GM12878 (cell line): ENCODE results near the gene GARRE1. TPM values are rescaled to one million over a fixed set of nuclear protein-coding genes. Genes with fewer than 3 reads are reported as not detected.

Experiments
- ATAC-seq: fragments of 200-7000 bp; cut with Tn5 transposase; 3 replicates; pipeline ENCODE4 v1.9.1; 2020; ENCODE audit warnings: mild to moderate bottlenecking, moderate library complexity
- BruUV-seq: library from RNA; stranded (reverse); fragments of 400-500 nt; replicated peaks from 2 replicates; lab custom pipeline; 2021; lab: Mats Ljungman, UMichigan
- CTCF ChIA-PET: fragments of 300-600 bp; sonication (Branson Sonifier 250); formaldehyde crosslinking; extraction: SDS; loops from one replicate; lab custom pipeline; 2021; ENCODE audit warnings: inconsistent platforms; lab: Yijun Ruan, JAX
- POLR2A ChIA-PET: fragments of 350-600 bp; formaldehyde crosslinking; extraction: SDS; loops from one replicate; lab custom pipeline; 2021; ENCODE audit warnings: inconsistent platforms; lab: Charles Lee
- RAD21 ChIA-PET: fragments of 300-600 bp; sonication (Branson Sonifier 250); formaldehyde crosslinking; loops from one replicate; lab custom pipeline; 2023; ENCODE audit warnings: antibody characterized with exemption; ENCODE audit not compliant: unreplicated experiment; lab: Charles Lee
- SMC1A ChIA-PET: fragments of 300-600 bp; sonication (Branson Sonifier 250); formaldehyde crosslinking; loops from one replicate; lab custom pipeline; 2023; ENCODE audit not compliant: unreplicated experiment, uncharacterized antibody; lab: Charles Lee
- DNase-seq: peaks from one replicate; pipeline ENCODE4 v3.0.0-alpha.2; 2011; ENCODE audit warnings: low read depth, low spot score
- FAIRE-seq: peaks from 3 replicates; lab custom pipeline; 2011; peaks lifted over from hg19 to GRCh38; lab: Jason Lieb, UNC
- H2AFZ ChIP-seq: 2 replicates; pipeline ENCODE4 v1.6.0; 2011; ENCODE audit warnings: low read depth, low read length, control low read depth; ENCODE audit not compliant: control insufficient read depth
- H3K27ac ChIP-seq: 2 replicates; pipeline ENCODE4 v1.5.1; 2011; ENCODE audit warnings: control low read depth; ENCODE audit not compliant: control insufficient read depth, insufficient read depth
- H3K27me3 ChIP-seq, 2 experiments: replicated peaks in 1 of 2; 2 replicates each; pipeline versions ENCODE4 v1.6.0 to v1.6.1; 2011; ENCODE audit warnings: low read length in 1 of 2; ENCODE audit not compliant: control insufficient read depth in 2 of 2, insufficient read depth in 2 of 2
- H3K36me3 ChIP-seq, 2 experiments: 2 replicates each; pipeline ENCODE4 v1.5.1; 2011; ENCODE audit warnings: low read length in 1 of 2; ENCODE audit not compliant: control insufficient read depth in 2 of 2, insufficient read depth in 2 of 2
- H3K4me1 ChIP-seq: 2 replicates; pipeline ENCODE4 v1.6.1; 2011; ENCODE audit warnings: mild to moderate bottlenecking, low read length, moderate library complexity, mixed read lengths; ENCODE audit not compliant: control insufficient read depth, insufficient read depth
- H3K4me2 ChIP-seq: 2 replicates; pipeline ENCODE4 v1.6.0; 2011; ENCODE audit warnings: control low read depth; ENCODE audit not compliant: control insufficient read depth, insufficient read depth
- H3K4me3 ChIP-seq: fragments of 200-600 bp; sonication (generic); 2 replicates; pipeline ENCODE4 v1.5.1; 2016
- H3K79me2 ChIP-seq: 2 replicates; pipeline ENCODE4 v1.6.0; 2011; ENCODE audit warnings: low read length; ENCODE audit not compliant: control insufficient read depth, insufficient read depth
- H3K9ac ChIP-seq: 2 replicates; pipeline ENCODE4 v1.8.0; 2011; ENCODE audit warnings: low read length, control low read depth, mixed read lengths; ENCODE audit not compliant: control insufficient read depth, insufficient read depth
- H3K9me3 ChIP-seq: replicated peaks from 3 replicates; pipeline ENCODE4 v1.5.1; 2011; ENCODE audit warnings: mild to moderate bottlenecking, low read length; ENCODE audit not compliant: control insufficient read depth, insufficient read depth
- H4K20me1 ChIP-seq: 2 replicates; pipeline ENCODE4 v1.6.0; 2011; ENCODE audit not compliant: control insufficient read depth, insufficient read depth
- HDGF ChIP-seq: fragments of 450-650 bp; IDR thresholded peaks from 2 replicates; pipeline ENCODE4 v1.6.1; 2016; ENCODE audit warnings: antibody characterized with exemption
- MEF2B ChIP-seq: fragments of 450-650 bp; IDR thresholded peaks from 2 replicates; pipeline ENCODE4 v1.6.1; 2018; ENCODE audit warnings: mild to moderate bottlenecking, moderate library complexity; ENCODE audit not compliant: partially characterized antibody, poor library complexity, severe bottlenecking
- MTA2 ChIP-seq: fragments of 450-650 bp; IDR thresholded peaks from 2 replicates; pipeline ENCODE4 v1.6.1; 2016; ENCODE audit warnings: low read depth, mild to moderate bottlenecking, moderate library complexity
- NFYB ChIP-seq: IDR thresholded peaks from 2 replicates; pipeline ENCODE4 v1.6.1; 2011; ENCODE audit warnings: low read depth, mild to moderate bottlenecking, low read length, improper control_type of control experiment, moderate library complexity; ENCODE audit not compliant: insufficient read depth
- SKIL ChIP-seq: fragments of 450-650 bp; IDR thresholded peaks from 2 replicates; pipeline ENCODE4 v1.6.1; 2017; ENCODE audit warnings: mild to moderate bottlenecking, low read depth, inconsistent platforms; ENCODE audit not compliant: poor library complexity, severe bottlenecking
- SUZ12 ChIP-seq: fragments of 200-600 bp; sonication (generic); IDR thresholded peaks from one replicate; pipeline ENCODE4 v1.6.1; 2018; ENCODE audit warnings: antibody characterized with exemption, mild to moderate bottlenecking; ENCODE audit not compliant: unreplicated experiment
- WGBS: methylation state at CpG from one replicate; pipeline ENCODE4 v1.1.6; 2016; ENCODE audit warnings: low lambda C conversion rate; ENCODE audit not compliant: insufficient replicate concordance, insufficient coverage; ENCODE audit errors: missing lambda C conversion rate; 5-methylcytosine and 5-hydroxymethylcytosine counted together
- in situ Hi-C: fragments of 300-500 bp; cut with MboI; formaldehyde crosslinking; loops from 9 replicates; pipeline ENCODE4 v1.14.3; 2018; ENCODE audit warnings: mixed read lengths
- intact Hi-C: fragments of 100-400 bp; cut with micrococcal nuclease; formaldehyde crosslinking; loops from one replicate; pipeline ENCODE4 v1.14.2; 2022; ENCODE audit not compliant: unreplicated experiment
- polyA plus RNA-seq, 11 experiments: library from polyadenylated mRNA; depleted of rRNA in 4 of 11; unstranded in 6 of 11; stranded (reverse) in 5 of 11; fragments of >200 nt; fragmentation: Nextera tagmentation in 4 of 11; fragmentation: Illumina TruSeq in 1 of 11; extraction: Ambion mirVana in 4 of 11; extraction: Trizol in 1 of 11; gene quantifications; 1 replicate in 1 of 11; 2 replicates in 10 of 11; pipeline versions ENCODE4 v1.2.1 to v1.2.3, GENCODE V29; 2011 to 2016; ENCODE audit warnings: inconsistent platforms in 2 of 11, missing spikeins in 2 of 11, low read depth in 1 of 11
- total RNA-seq, 4 experiments: library from RNA; depleted of rRNA in 3 of 4; stranded (reverse); fragments of >200 nt in 3 of 4; fragmentation: Illumina TruSeq in 1 of 4; extraction: Trizol in 1 of 4; gene quantifications; 2 replicates each; pipeline versions ENCODE4 v1.2.1 to v1.2.3, GENCODE V29; 2013 to 2021

GARRE1 gene
- total and polyA plus RNA-seq, 10 of the 15 experiments (the other 5 are each of a cell fraction or from before 2014, with no cell fraction given), result 1.1 to 9.4 (median 5.1) TPM

GRCh38 chr19:34236035-34236987, 18.0 kb upstream of the GARRE1 start (continued):
- TF ChIP-seq SKIL (no peak), MEF2B (no peak), HDGF (no peak)

GRCh38 chr19:34237283-34237682, 17.1 kb upstream of the GARRE1 start:
- Histone ChIP-seq H2AFZ (no peak overlapping the region), H3K4me2 (no peak overlapping the region), H3K79me2 (no peaks in the 10 kb centered on the region), H3K36me3 (no peaks in the 10 kb centered on the region), H3K27me3 (no peaks in the 10 kb centered on the region), H3K4me1 (peaks cover 10% of the 10 kb centered on the region), H3K4me3 (no peak overlapping the region), H3K9me3 (no peaks in the 10 kb centered on the region), H3K27ac (no peak overlapping the region), H3K9ac (no peak overlapping the region), H4K20me1 (no peaks in the 10 kb centered on the region)
- FAIRE-seq (no peak), ATAC-seq (no peak), DNase-seq (no peak)
- no TSS peak for BruUV-seq
- 75% methylated on average over 3 of the region's 3 CpGs for WGBS
- CTCF ChIA-PET, result interaction anchor here (1.2 kb wide), 1 partner anchor 239 kb away, joined by 4 read pairs; no protein-coding TSS in a partner anchor
- in situ Hi-C loops, result no loop called here
- POLR2A ChIA-PET, result no interaction called here
- SMC1A ChIA-PET, result no interaction called here
- TF ChIP-seq NFYB, result no peak
- TF ChIP-seq SUZ12, result no peak
- TF ChIP-seq MTA2, result no peak
- RAD21 ChIA-PET, result no interaction called here
- intact Hi-C loops, result no loop called here
